K562 (cell line): ENCODE data around the gene POU2AF1. TPM values are rescaled to one million over a fixed set of nuclear protein-coding genes. Genes with fewer than 3 reads are reported as not detected.

Experiments used
- ATAC-seq: fragments of 200-7000 bp; cut with Tn5 transposase; 3 replicates; pipeline ENCODE4 v1.9.1; 2020; ENCODE audit warnings: moderate library complexity
- BruUV-seq: library from RNA; stranded (reverse); fragments of 400-500 nt; replicated peaks from 2 replicates; lab custom pipeline; 2021; lab: Mats Ljungman, UMichigan
- CTCF ChIA-PET: fragments of 300-600 bp; formaldehyde crosslinking; extraction: SDS; loops from one replicate; lab custom pipeline; 2021; ENCODE audit warnings: low intra/inter-chr PET ratio; lab: Yijun Ruan, JAX
- POLR2A ChIA-PET: fragments of 300-600, 350-650 bp; sonication (Branson Sonifier 250); formaldehyde crosslinking; extraction: SDS; loops from one replicate; lab custom pipeline; 2021; ENCODE audit warnings: antibody characterized with exemption, inconsistent platforms; lab: Yijun Ruan, JAX
- DNase-seq, 4 experiments: peaks; one replicate each; pipeline versions ENCODE4 v3.0.0 to v3.0.0-alpha.2; 2011 to 2018; ENCODE audit warnings: low spot score in 3 of 4, mixed read lengths in 3 of 4; ENCODE audit errors: extremely low read depth in 1 of 4
- FAIRE-seq: peaks from 2 replicates; lab custom pipeline; 2011; peaks lifted over from hg19 to GRCh38; lab: Jason Lieb, UNC
- H2AFZ ChIP-seq: 2 replicates; pipeline ENCODE4 v1.6.0; 2011; ENCODE audit warnings: low read depth, low read length, control low read depth, inconsistent platforms
- H3K27ac ChIP-seq: fragments of 200-600 bp; 3 replicates; pipeline ENCODE4 v1.8.0; 2011; ENCODE audit warnings: low read depth, mild to moderate bottlenecking, control low read depth, inconsistent platforms, low read length, moderate library complexity, mixed read lengths; ENCODE audit errors: extremely low read depth
- H3K27me3 ChIP-seq, 2 experiments: fragments of 300-600 bp in 1 of 2; 2 replicates in 1 of 2; 3 replicates in 1 of 2; pipeline versions ENCODE4 v1.6.0 to v1.8.0; 2011; ENCODE audit warnings: inconsistent platforms in 2 of 2, low read length in 2 of 2, mild to moderate bottlenecking in 1 of 2, mixed read lengths in 1 of 2, moderate library complexity in 1 of 2; ENCODE audit not compliant: control insufficient read depth in 2 of 2, insufficient read depth in 2 of 2
- H3K36me3 ChIP-seq: fragments of 300-600 bp; 3 replicates; pipeline ENCODE4 v1.8.0; 2011; ENCODE audit warnings: mild to moderate bottlenecking, low read length, inconsistent platforms; ENCODE audit not compliant: control insufficient read depth, insufficient read depth
- H3K4me1 ChIP-seq, 2 experiments: fragments of 200-600 bp in 1 of 2; replicated peaks in 1 of 2; 2 replicates in 1 of 2; 3 replicates in 1 of 2; pipeline versions ENCODE4 v1.5.1 to v1.8.0; 2011; ENCODE audit warnings: inconsistent platforms in 2 of 2, low read length in 2 of 2, mild to moderate bottlenecking in 1 of 2, mixed read lengths in 1 of 2, moderate library complexity in 1 of 2; ENCODE audit not compliant: control insufficient read depth in 2 of 2, insufficient read depth in 2 of 2
- H3K4me2 ChIP-seq: 2 replicates; pipeline ENCODE4 v1.6.1; 2011; ENCODE audit warnings: low read length, control low read depth, inconsistent platforms, mixed read lengths; ENCODE audit not compliant: insufficient read depth
- H3K4me3 ChIP-seq: fragments of 200-600 bp; sonication (generic), shearing (Covaris generic); 2 replicates; pipeline ENCODE4 v1.5.1; 2016; ENCODE audit warnings: control low read depth, inconsistent platforms
- H3K79me2 ChIP-seq: fragments of 200-600 bp; 3 replicates; pipeline ENCODE4 v1.8.0; 2011; ENCODE audit warnings: low read length, inconsistent platforms; ENCODE audit not compliant: control insufficient read depth, insufficient read depth
- H3K9ac ChIP-seq, 2 experiments: 2 replicates each; pipeline versions ENCODE4 v1.6.0 to v1.6.1; 2011; ENCODE audit warnings: low read depth in 2 of 2, low read length in 2 of 2, control low read depth in 1 of 2, inconsistent platforms in 1 of 2, mild to moderate bottlenecking in 1 of 2, mixed read lengths in 1 of 2; ENCODE audit not compliant: insufficient read depth in 1 of 2
- H3K9me1 ChIP-seq: one replicate; pipeline ENCODE4 v1.6.0; 2011; ENCODE audit warnings: inconsistent platforms, mild to moderate bottlenecking, low read length, moderate library complexity; ENCODE audit not compliant: control insufficient read depth, insufficient read depth
- H3K9me3 ChIP-seq: replicated peaks from 2 replicates; pipeline ENCODE4 v1.5.1; 2011; ENCODE audit warnings: low read depth, low read length, inconsistent platforms; ENCODE audit not compliant: control insufficient read depth, insufficient read depth
- H4K20me1 ChIP-seq: replicated peaks from 2 replicates; pipeline ENCODE4 v1.6.1; 2011; ENCODE audit warnings: low read length, inconsistent platforms, mixed read lengths; ENCODE audit not compliant: control insufficient read depth, insufficient read depth
- ARID3B ChIP-seq: fragments of 250-450 bp; sonication (Bioruptor Pico); IDR thresholded peaks from 2 replicates; pipeline ENCODE4 v1.4.0; 2020; ENCODE audit warnings: borderline replicate concordance
- BRF2 ChIP-seq: IDR thresholded peaks from 3 replicates; pipeline ENCODE4 v1.6.1; 2011; ENCODE audit warnings: borderline replicate concordance, mild to moderate bottlenecking; ENCODE audit not compliant: insufficient read length, insufficient read depth
- GABPA ChIP-seq: fragments of 200-800 bp; sonication (Bioruptor generic); conservative IDR thresholded peaks from 2 replicates; pipeline ENCODE4 v1.6.1; 2016; ENCODE audit warnings: low read depth, missing genetic modification characterization, missing compliant biosample characterization
- HDGF ChIP-seq: fragments of 450-650 bp; IDR thresholded peaks from 2 replicates; pipeline ENCODE4 v1.6.1; 2016
- HMG20A ChIP-seq: fragments of 450-650 bp; formaldehyde crosslinking; conservative IDR thresholded peaks from 2 replicates; pipeline ENCODE4 v1.4.0; 2020; ENCODE audit warnings: mild to moderate bottlenecking, mixed read lengths
- MECOM ChIP-seq: fragments of 250-450 bp; sonication (Bioruptor Pico); IDR thresholded peaks from 2 replicates; pipeline ENCODE4 v1.8.0; 2022; ENCODE audit warnings: inconsistent platforms
- MITF ChIP-seq: IDR thresholded peaks from 2 replicates; pipeline ENCODE4 v1.6.1; 2014; ENCODE audit warnings: antibody characterized with exemption
- SAFB ChIP-seq: fragments of 200-400 bp; formaldehyde crosslinking; IDR thresholded peaks from 2 replicates; pipeline ENCODE4 v1.6.1; 2017; ENCODE audit warnings: low read depth, low read length, borderline replicate concordance
- SRF ChIP-seq, 2 experiments: fragments of 250-450, 450-650 bp in 1 of 2; sonication (Bioruptor Pico) in 1 of 2; sonication (generic) in 1 of 2; formaldehyde crosslinking; IDR thresholded peaks; 2 replicates each; pipeline versions ENCODE4 v1.5.0 to v1.5.1; 2020 to 2022; ENCODE audit warnings: mild to moderate bottlenecking in 1 of 2, missing genetic modification reagents in 1 of 2
- TCFL5 ChIP-seq: fragments of 250-450 bp; sonication (Bioruptor Pico); conservative IDR thresholded peaks from 2 replicates; pipeline ENCODE4 v1.6.1; 2021; ENCODE audit warnings: mild to moderate bottlenecking, moderate library complexity, matching md5 sums
- XRCC4 ChIP-seq: IDR thresholded peaks from one replicate; pipeline ENCODE4 v1.6.1; 2011; ENCODE audit not compliant: insufficient read depth, insufficient read length; ENCODE audit errors: extremely low read depth
- ZNF764 ChIP-seq: fragments of 250-450 bp; sonication (Bioruptor Pico); IDR thresholded peaks from 2 replicates; pipeline ENCODE4 v1.4.0; 2020; ENCODE audit warnings: low read depth, mild to moderate bottlenecking, moderate library complexity
- WGBS: fragments of 100-300 bp; shearing (Covaris generic); methylation state at CpG from one replicate; pipeline ENCODE4 v1.1.6; 2016; ENCODE audit warnings: low coverage, mixed read lengths; ENCODE audit not compliant: insufficient coverage; ENCODE audit errors: missing lambda C conversion rate; 5-methylcytosine and 5-hydroxymethylcytosine counted together
- in situ Hi-C: fragments of 300-500 bp; cut with MboI; formaldehyde crosslinking; loops from 4 replicates; pipeline ENCODE4 v1.15.0; 2018; ENCODE audit warnings: inconsistent platforms, mixed read lengths
- intact Hi-C: fragments of 100-400 bp; cut with micrococcal nuclease; formaldehyde crosslinking; loops from 2 replicates; pipeline ENCODE4 v1.14.2; 2022
- polyA plus RNA-seq, 8 experiments: library from polyadenylated mRNA; depleted of rRNA in 4 of 8; stranded (reverse) in 5 of 8; unstranded in 3 of 8; fragments of >200 nt; fragmentation: Nextera tagmentation in 2 of 8; fragmentation: Illumina TruSeq in 1 of 8; extraction: Ambion mirVana in 2 of 8; extraction: Trizol in 1 of 8; gene quantifications; 2 replicates each; pipeline versions ENCODE4 v1.2.1 to v1.2.3, GENCODE V29; 2011 to 2014; ENCODE audit warnings: inconsistent platforms in 1 of 8, missing spikeins in 1 of 8
- total RNA-seq, 7 experiments: library from RNA; depleted of rRNA in 6 of 7; stranded (reverse); fragments of >200 nt in 6 of 7; fragmentation: Illumina TruSeq in 2 of 7; extraction: Trizol in 2 of 7; gene quantifications; 2 replicates each; pipeline versions ENCODE4 v1.2.1 to v1.2.3, GENCODE V29; 2011 to 2021; ENCODE audit warnings: low replicate concordance in 1 of 7
- TF ChIP-seq, protein P1 (sequence below): fragments of 450-650 bp; IDR thresholded peaks from 2 replicates; pipeline ENCODE4 v1.7.1; 2018; ENCODE audit warnings: mild to moderate bottlenecking, low read depth; ENCODE audit not compliant: partially characterized antibody
- TF ChIP-seq, protein P2 (sequence below): fragments of 450-650 bp; IDR thresholded peaks from 2 replicates; pipeline ENCODE4 v1.6.1; 2016; ENCODE audit warnings: low read depth, mild to moderate bottlenecking, moderate library complexity

The POU2AF1 gene
- total and polyA plus RNA-seq, 9 of the 15 experiments (the other 6 are each of a cell fraction or from before 2014, with no cell fraction given), result 0.09 TPM; not detected in 8

- Histone ChIP-seq H4K20me1 (no peaks in the 10 kb centered on the region), H3K36me3 (no peaks in the 10 kb centered on the region), H3K27me3 (0 out of 5 replicates have a peak, but pooled peaks cover 0 to 4% of the 10 kb centered on the region in 2 experiments), H3K4me1 (no peaks in the 10 kb centered on the region), H3K4me2 (no peak overlapping the region), H3K9ac (no peak overlapping the region), H3K9me3 (no peaks in the 10 kb centered on the region), H2AFZ (no peak overlapping the region), H3K27ac (no peak overlapping the region), H3K4me3 (no peak overlapping the region), H3K79me2 (no peaks in the 10 kb centered on the region), H3K9me1 (no peaks in the 10 kb centered on the region)
- WGBS, result 1% methylated on average over 8 of the region's 8 CpGs
- ATAC-seq, result no peak
- FAIRE-seq, result no peak
- in situ Hi-C loops, result no loop called here
- ChIA-PET POLR2A (no interaction called here), CTCF (no interaction called here)
- intact Hi-C loops, result no loop called here
- DNase-seq, result no peak
- BruUV-seq, result no TSS peak
- TF ChIP-seq TCFL5 (CRISPR knock-in tag), result no peak
- no peak for TF ChIP-seq XRCC4
- TF ChIP-seq HMG20A (CRISPR knock-in tag), result no peak
- no peak for TF ChIP-seq ARID3B
- TF ChIP-seq, protein P1, sequence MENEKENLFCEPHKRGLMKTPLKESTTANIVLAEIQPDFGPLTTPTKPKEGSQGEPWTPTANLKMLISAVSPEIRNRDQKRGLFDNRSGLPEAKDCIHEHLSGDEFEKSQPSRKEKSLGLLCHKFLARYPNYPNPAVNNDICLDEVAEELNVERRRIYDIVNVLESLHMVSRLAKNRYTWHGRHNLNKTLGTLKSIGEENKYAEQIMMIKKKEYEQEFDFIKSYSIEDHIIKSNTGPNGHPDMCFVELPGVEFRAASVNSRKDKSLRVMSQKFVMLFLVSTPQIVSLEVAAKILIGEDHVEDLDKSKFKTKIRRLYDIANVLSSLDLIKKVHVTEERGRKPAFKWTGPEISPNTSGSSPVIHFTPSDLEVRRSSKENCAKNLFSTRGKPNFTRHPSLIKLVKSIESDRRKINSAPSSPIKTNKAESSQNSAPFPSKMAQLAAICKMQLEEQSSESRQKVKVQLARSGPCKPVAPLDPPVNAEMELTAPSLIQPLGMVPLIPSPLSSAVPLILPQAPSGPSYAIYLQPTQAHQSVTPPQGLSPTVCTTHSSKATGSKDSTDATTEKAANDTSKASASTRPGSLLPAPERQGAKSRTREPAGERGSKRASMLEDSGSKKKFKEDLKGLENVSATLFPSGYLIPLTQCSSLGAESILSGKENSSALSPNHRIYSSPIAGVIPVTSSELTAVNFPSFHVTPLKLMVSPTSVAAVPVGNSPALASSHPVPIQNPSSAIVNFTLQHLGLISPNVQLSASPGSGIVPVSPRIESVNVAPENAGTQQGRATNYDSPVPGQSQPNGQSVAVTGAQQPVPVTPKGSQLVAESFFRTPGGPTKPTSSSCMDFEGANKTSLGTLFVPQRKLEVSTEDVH, result no peak
- TF ChIP-seq MITF, result no peak
- TF ChIP-seq SRF (CRISPR knock-in tag; IDR thresholded peaks at IDR 0.05), result no peak
- TF ChIP-seq, protein P2, sequence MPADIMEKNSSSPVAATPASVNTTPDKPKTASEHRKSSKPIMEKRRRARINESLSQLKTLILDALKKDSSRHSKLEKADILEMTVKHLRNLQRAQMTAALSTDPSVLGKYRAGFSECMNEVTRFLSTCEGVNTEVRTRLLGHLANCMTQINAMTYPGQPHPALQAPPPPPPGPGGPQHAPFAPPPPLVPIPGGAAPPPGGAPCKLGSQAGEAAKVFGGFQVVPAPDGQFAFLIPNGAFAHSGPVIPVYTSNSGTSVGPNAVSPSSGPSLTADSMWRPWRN, result no peak
- TF ChIP-seq BRF2, result no peak
- no peak for TF ChIP-seq HDGF
- TF ChIP-seq MECOM (CRISPR knock-in tag), result no peak
- TF ChIP-seq ZNF764 (CRISPR knock-in tag), result no peak
- TF ChIP-seq SAFB, result no peak
- TF ChIP-seq GABPA (tag), result no peak
Measured at GRCh38 chr11:111365722-111366559, 13.1 kb downstream of the POU2AF1 start.
